ENCODE data around the gene TMEM184B. TPM values are rescaled to one million over a fixed set of nuclear protein-coding genes. Genes with fewer than 3 reads are reported as not detected.

TMEM184B gene
- total RNA-seq, 1 experiment from 2014 or later = 44.5 TPM

- H3K27me3 ChIP-seq (ENCODE audit: control insufficient read depth, insufficient read depth, low read length) = no peaks in the 10 kb centered on the region
- DNase-seq = peak; percentile 86
Observed at GRCh38 chr22:38221908-38222796, 50.7 kb downstream of the TMEM184B start.

GRCh38 chr22:38221407-38221806 is 51.4 kb downstream of the TMEM184B start:
- Histone ChIP-seq H3K36me3 (replicated peaks; ENCODE audit: control insufficient read depth, insufficient read depth, low read length) (peaks cover 6% of the 10 kb centered on the region), H3K4me3 (ENCODE audit: insufficient read depth, low read depth, low read length) (no peak overlapping the region), H3K27me3 (ENCODE audit: control insufficient read depth, insufficient read depth, low read length) (no peaks in the 10 kb centered on the region)
- no peak for DNase-seq

More at GRCh38 chr22:38221908-38222796, 50.7 kb downstream of the TMEM184B start:
- no peak overlapping the region for H3K4me3 ChIP-seq (ENCODE audit: insufficient read depth, low read depth, low read length)
- H3K36me3 ChIP-seq (replicated peaks; ENCODE audit: control insufficient read depth, insufficient read depth, low read length) = peaks cover 6% of the 10 kb centered on the region

GRCh38 chr22:38220653-38221386 is 52.0 kb downstream of the TMEM184B start:
- Histone ChIP-seq H3K4me3 (ENCODE audit: insufficient read depth, low read depth, low read length) (no peak overlapping the region), H3K27me3 (ENCODE audit: control insufficient read depth, insufficient read depth, low read length) (no peaks in the 10 kb centered on the region), H3K36me3 (replicated peaks; ENCODE audit: control insufficient read depth, insufficient read depth, low read length) (peaks cover 6% of the 10 kb centered on the region)
- peak; percentile 72 for DNase-seq

- Histone ChIP-seq H3K27me3 (ENCODE audit: control insufficient read depth, insufficient read depth, low read length) (no peaks in the 10 kb centered on the region), H3K4me3 (ENCODE audit: insufficient read depth, low read depth, low read length) (no peak overlapping the region), H3K36me3 (replicated peaks; ENCODE audit: control insufficient read depth, insufficient read depth, low read length) (peaks cover 1% of the 10 kb centered on the region)
- no peak for DNase-seq
Observed at GRCh38 chr22:38220163-38220562, 52.6 kb downstream of the TMEM184B start.

GRCh38 chr22:38219632-38220031 is 53.2 kb downstream of the TMEM184B start:
- DNase-seq = no peak
- no peaks in the 10 kb centered on the region for H3K27me3 ChIP-seq (ENCODE audit: control insufficient read depth, insufficient read depth, low read length)
- H3K4me3 ChIP-seq (ENCODE audit: insufficient read depth, low read depth, low read length) = no peak overlapping the region
- H3K36me3 ChIP-seq (replicated peaks; ENCODE audit: control insufficient read depth, insufficient read depth, low read length) = no peaks in the 10 kb centered on the region; the same call in none of the 2 replicates

GRCh38 chr22:38218661-38219622 is 53.9 kb downstream of the TMEM184B start:
- H3K27me3 ChIP-seq (ENCODE audit: control insufficient read depth, insufficient read depth, low read length) = peaks cover 6% of the 10 kb centered on the region
- peak; percentile 93 for DNase-seq
- H3K4me3 ChIP-seq (ENCODE audit: insufficient read depth, low read depth, low read length) = no peak overlapping the region
- no peaks in the 10 kb centered on the region; the same call in none of the 2 replicates for H3K36me3 ChIP-seq (replicated peaks; ENCODE audit: control insufficient read depth, insufficient read depth, low read length)

- Histone ChIP-seq H3K27me3 (ENCODE audit: control insufficient read depth, insufficient read depth, low read length) (peaks cover 15% of the 10 kb centered on the region), H3K4me3 (ENCODE audit: insufficient read depth, low read depth, low read length) (peak overlapping the region; percentile 14; the same call in 1 of the 2 replicates), H3K36me3 (replicated peaks; ENCODE audit: control insufficient read depth, insufficient read depth, low read length) (no peaks in the 10 kb centered on the region; the same call in 1 of the 2 replicates)
- no peak for DNase-seq
Observed at GRCh38 chr22:38215156-38216038, 57.4 kb downstream of the TMEM184B start.

- Histone ChIP-seq H3K36me3 (replicated peaks; ENCODE audit: control insufficient read depth, insufficient read depth, low read length) (no peaks in the 10 kb centered on the region; the same call in 1 of the 2 replicates), H3K4me3 (ENCODE audit: insufficient read depth, low read depth, low read length) (peak overlapping the region; percentile 57), H3K27me3 (ENCODE audit: control insufficient read depth, insufficient read depth, low read length) (peaks cover 15% of the 10 kb centered on the region)
- peak; percentile 99 for DNase-seq
Observed at GRCh38 chr22:38214302-38215056, 58.3 kb downstream of the TMEM184B start.

- Histone ChIP-seq H3K36me3 (replicated peaks; ENCODE audit: control insufficient read depth, insufficient read depth, low read length) (no peaks in the 10 kb centered on the region; the same call in 1 of the 2 replicates), H3K27me3 (ENCODE audit: control insufficient read depth, insufficient read depth, low read length) (peaks cover 15% of the 10 kb centered on the region), H3K4me3 (ENCODE audit: insufficient read depth, low read depth, low read length) (peak overlapping the region; percentile 57; the same call in 1 of the 2 replicates)
- DNase-seq = peak; percentile 77
Observed at GRCh38 chr22:38213990-38214301, 58.9 kb downstream of the TMEM184B start.

- Histone ChIP-seq H3K4me3 (ENCODE audit: insufficient read depth, low read depth, low read length) (no peak overlapping the region), H3K36me3 (replicated peaks; ENCODE audit: control insufficient read depth, insufficient read depth, low read length) (no peaks in the 10 kb centered on the region; the same call in 1 of the 2 replicates)
Observed at GRCh38 chr22:38213319-38213989, 59.4 kb downstream of the TMEM184B start.

GRCh38 chr22:38212442-38212841 is 60.4 kb downstream of the TMEM184B start:
- Histone ChIP-seq H3K4me3 (ENCODE audit: insufficient read depth, low read depth, low read length) (no peak overlapping the region), H3K36me3 (replicated peaks; ENCODE audit: control insufficient read depth, insufficient read depth, low read length) (no peaks in the 10 kb centered on the region; the same call in 1 of the 2 replicates), H3K27me3 (ENCODE audit: control insufficient read depth, insufficient read depth, low read length) (peaks cover 15% of the 10 kb centered on the region)
- DNase-seq = no peak

More at GRCh38 chr22:38213319-38213989, 59.4 kb downstream of the TMEM184B start:
- no peak for DNase-seq
- peaks cover 15% of the 10 kb centered on the region for H3K27me3 ChIP-seq (ENCODE audit: control insufficient read depth, insufficient read depth, low read length)

GRCh38 chr22:38211556-38211955 is 61.3 kb downstream of the TMEM184B start:
- Histone ChIP-seq H3K27me3 (ENCODE audit: control insufficient read depth, insufficient read depth, low read length) (peaks cover 15% of the 10 kb centered on the region), H3K4me3 (ENCODE audit: insufficient read depth, low read depth, low read length) (no peak overlapping the region), H3K36me3 (replicated peaks; ENCODE audit: control insufficient read depth, insufficient read depth, low read length) (no peaks in the 10 kb centered on the region; the same call in 1 of the 2 replicates)
- DNase-seq = no peak
